SK-N-SH (cell line): ENCODE data around the gene STK39. TPM values are rescaled to one million over a fixed set of nuclear protein-coding genes. Genes with fewer than 3 reads are reported as not detected.

Experiments used
- CTCF ChIA-PET: fragments of 300-600, 350-600 bp; formaldehyde crosslinking; extraction: SDS; loops from one replicate; lab custom pipeline; 2021; lab: Yijun Ruan, JAX
- POLR2A ChIA-PET: fragments of 350-600 bp; sonication (Branson Sonifier 250); formaldehyde crosslinking; extraction: SDS; loops from one replicate; lab custom pipeline; 2020; ENCODE audit warnings: antibody characterized with exemption, inconsistent platforms; lab: Yijun Ruan, JAX
- DNase-seq: peaks from one replicate; pipeline ENCODE4 v3.0.0; 2012
- H2AFZ ChIP-seq: fragments of 200-600 bp; sonication (generic); 2 replicates; pipeline ENCODE4 v1.8.1; 2016; ENCODE audit warnings: antibody characterized with exemption, mild to moderate bottlenecking, low read depth
- H3F3A ChIP-seq: fragments of 200-600 bp; sonication (generic); replicated peaks from 2 replicates; pipeline ENCODE3; 2016; ENCODE audit warnings: antibody characterized with exemption, mild to moderate bottlenecking; ENCODE audit not compliant: insufficient read depth
- H3K27ac ChIP-seq, 2 experiments: fragments of 200-500 bp in 1 of 2; fragments of 200-600 bp in 1 of 2; sonication (Bioruptor generic) in 1 of 2; sonication (generic), shearing (Covaris generic) in 1 of 2; 2 replicates each; pipeline versions ENCODE4 v1.5.1 to v1.6.1; 2014 to 2016; ENCODE audit warnings: low read depth in 2 of 2, inconsistent platforms in 1 of 2, low read length in 1 of 2, mild to moderate bottlenecking in 1 of 2, mixed read lengths in 1 of 2
- H3K27me3 ChIP-seq: fragments of 200-600 bp; sonication (generic), shearing (Covaris generic); 2 replicates; pipeline ENCODE4 v1.6.1; 2016; ENCODE audit warnings: mixed run types; ENCODE audit not compliant: insufficient read depth
- H3K36me3 ChIP-seq, 2 experiments: fragments of 200-500 bp in 1 of 2; fragments of 200-600 bp in 1 of 2; sonication (Bioruptor generic) in 1 of 2; sonication (generic) in 1 of 2; replicated peaks in 1 of 2; 2 replicates each; pipeline versions ENCODE3 to v1.5.1; 2014 to 2016; ENCODE audit warnings: low read length in 1 of 2, mild to moderate bottlenecking in 1 of 2; ENCODE audit not compliant: insufficient read depth in 2 of 2, control insufficient read depth in 1 of 2
- H3K4me1 ChIP-seq, 2 experiments: fragments of 200-500 bp in 1 of 2; fragments of 200-600 bp in 1 of 2; sonication (Bioruptor generic) in 1 of 2; sonication (generic), shearing (Covaris generic) in 1 of 2; 2 replicates each; pipeline versions ENCODE4 v1.5.1 to v1.6.1; 2014 to 2016; ENCODE audit warnings: low read depth in 1 of 2, low read length in 1 of 2, mixed run types in 1 of 2; ENCODE audit not compliant: insufficient read depth in 2 of 2, control insufficient read depth in 1 of 2
- H3K4me2 ChIP-seq: fragments of 200-600 bp; sonication (generic), shearing (Covaris generic); 2 replicates; pipeline ENCODE4 v1.6.1; 2017; ENCODE audit warnings: mixed run types
- H3K4me3 ChIP-seq, 2 experiments: fragments of 200-500 bp in 1 of 2; fragments of 200-600 bp in 1 of 2; sonication (Bioruptor generic) in 1 of 2; sonication (generic), shearing (Covaris generic) in 1 of 2; 2 replicates each; pipeline versions ENCODE4 v1.5.1 to v1.8.1; 2014 to 2016; ENCODE audit warnings: low read depth in 2 of 2, inconsistent platforms in 1 of 2, low read length in 1 of 2, mild to moderate bottlenecking in 1 of 2, mixed read lengths in 1 of 2, moderate library complexity in 1 of 2
- H3K79me2 ChIP-seq: fragments of 200-600 bp; sonication (generic); 2 replicates; pipeline ENCODE4 v1.8.1; 2017; ENCODE audit warnings: mild to moderate bottlenecking; ENCODE audit not compliant: insufficient read depth
- H3K9ac ChIP-seq: fragments of 200-600 bp; sonication (generic); 2 replicates; pipeline ENCODE4 v1.6.1; 2017; ENCODE audit warnings: mixed run types
- H3K9me2 ChIP-seq: fragments of 200-600 bp; sonication (generic); 2 replicates; pipeline ENCODE4 v1.6.1; 2017; ENCODE audit warnings: mixed run types
- H3K9me3 ChIP-seq: fragments of 200-600 bp; sonication (generic); 2 replicates; pipeline ENCODE4 v1.6.1; 2017; ENCODE audit warnings: mixed run types, mild to moderate bottlenecking, moderate library complexity
- H4K20me1 ChIP-seq: fragments of 200-600 bp; sonication (generic); 2 replicates; pipeline ENCODE4 v1.6.1; 2017; ENCODE audit warnings: mild to moderate bottlenecking, mixed run types; ENCODE audit not compliant: insufficient read depth
- CTCF ChIP-seq: fragments of 200-600 bp; sonication (generic); IDR thresholded peaks from 2 replicates; pipeline ENCODE4 v1.6.1; 2017; ENCODE audit warnings: antibody characterized with exemption, mild to moderate bottlenecking, moderate library complexity
- FOSL2 ChIP-seq: IDR thresholded peaks from 2 replicates; pipeline ENCODE4 v1.4.0; 2012; ENCODE audit warnings: low read depth, mild to moderate bottlenecking, moderate library complexity, borderline replicate concordance
- FOXJ3 ChIP-seq: sonication (generic); formaldehyde crosslinking; IDR thresholded peaks from 2 replicates; pipeline ENCODE4 v1.5.1; 2020; ENCODE audit warnings: mild to moderate bottlenecking, missing genetic modification reagents
- GABPA ChIP-seq: IDR thresholded peaks from 2 replicates; pipeline ENCODE4 v1.4.0; 2012; ENCODE audit warnings: low read depth, mild to moderate bottlenecking
- GATA2 ChIP-seq: sonication (generic); formaldehyde crosslinking; IDR thresholded peaks from 2 replicates; pipeline ENCODE4 v1.5.0; 2020; ENCODE audit warnings: mild to moderate bottlenecking, missing genetic modification reagents
- MEF2A ChIP-seq: IDR thresholded peaks from 2 replicates; pipeline ENCODE4 v1.4.0; 2012; ENCODE audit warnings: low read depth, borderline replicate concordance
- NFIC ChIP-seq: IDR thresholded peaks from 2 replicates; pipeline ENCODE4 v1.4.0; 2012; ENCODE audit warnings: borderline replicate concordance
- RCOR1 ChIP-seq: fragments of 150-350 bp; IDR thresholded peaks from 2 replicates; pipeline ENCODE4 v1.6.1; 2017; ENCODE audit warnings: antibody characterized with exemption, low read length
- REST ChIP-seq: IDR thresholded peaks from 2 replicates; pipeline ENCODE4 v1.6.1; 2012; ENCODE audit warnings: mild to moderate bottlenecking, low read depth, low read length, moderate library complexity
- RXRA ChIP-seq: IDR thresholded peaks from 2 replicates; pipeline ENCODE4 v1.4.0; 2012; ENCODE audit warnings: low read depth, mild to moderate bottlenecking, borderline replicate concordance
- SMC3 ChIP-seq: IDR thresholded peaks from 2 replicates; pipeline ENCODE4 v1.6.1; 2012; ENCODE audit warnings: low read depth, low read length, improper control_type of control experiment
- TAF1 ChIP-seq: IDR thresholded peaks from 2 replicates; pipeline ENCODE4 v1.6.1; 2012; ENCODE audit warnings: low read depth, mild to moderate bottlenecking, low read length, moderate library complexity, borderline replicate concordance
- USF2 ChIP-seq: fragments of 150-350 bp; IDR thresholded peaks from 2 replicates; pipeline ENCODE4 v1.6.1; 2017; ENCODE audit warnings: antibody characterized with exemption, low read length, low read depth, borderline replicate concordance
- WGBS: methylation state at CpG from one replicate; pipeline ENCODE4 v1.1.6; 2017; ENCODE audit warnings: low lambda C conversion rate; 5-methylcytosine and 5-hydroxymethylcytosine counted together
- polyA plus RNA-seq, 3 experiments: library from polyadenylated mRNA; depleted of rRNA; stranded (reverse); fragments of >200 nt; gene quantifications; 2 replicates each; pipeline ENCODE4 v1.2.3, GENCODE V29; 2012
- TF ChIP-seq, protein P1 (sequence below): IDR thresholded peaks from 2 replicates; pipeline ENCODE4 v1.4.0; 2012; ENCODE audit warnings: low read depth, borderline replicate concordance
- TF ChIP-seq, protein P2 (sequence below): fragments of 150-350 bp; IDR thresholded peaks from 2 replicates; pipeline ENCODE4 v1.6.1; 2016; ENCODE audit warnings: mild to moderate bottlenecking, low read depth, low read length
- TF ChIP-seq, protein P3 (sequence below): IDR thresholded peaks from 2 replicates; pipeline ENCODE4 v1.4.0; 2012; ENCODE audit warnings: low read depth, borderline replicate concordance

STK39 gene
- polyA plus RNA-seq, 1 of the 3 experiments (the other 2 are of a cell fraction): 9.6 TPM

DNA sequence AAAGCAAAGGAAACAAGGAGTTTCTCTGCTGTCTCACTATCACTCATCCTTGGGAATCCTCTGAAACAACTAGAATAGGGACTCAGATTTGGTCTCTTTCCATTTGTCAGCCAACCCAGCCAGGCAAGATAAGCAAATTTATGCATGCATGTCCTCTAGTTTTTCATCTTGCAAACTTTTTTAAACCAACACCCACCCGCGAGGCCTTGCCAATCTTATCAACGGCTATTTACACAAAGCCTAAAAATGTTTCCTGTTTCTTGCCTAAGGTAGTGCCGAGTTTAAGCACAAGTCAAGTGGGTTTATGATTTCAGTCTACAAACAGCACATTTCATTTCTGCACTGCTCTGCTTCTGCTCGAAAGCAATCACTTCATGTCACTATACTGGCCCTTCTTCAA, 240.9 kb downstream of the STK39 start:
- peaks cover 2 to 8% of the 10 kb centered on the region in 2 experiments for H3K36me3 ChIP-seq
- no peaks in the 10 kb centered on the region for H3F3A ChIP-seq
- ChIA-PET CTCF (no interaction called here), POLR2A (no interaction called here)
- no peak overlapping the region for H2AFZ ChIP-seq
- H3K4me2 ChIP-seq: no peak overlapping the region
- DNase-seq: no peak
- no peaks in the 10 kb centered on the region for H3K79me2 ChIP-seq
- H4K20me1 ChIP-seq: no peaks in the 10 kb centered on the region
- TF ChIP-seq TAF1: no peak
- TF ChIP-seq CTCF: no peak
- TF ChIP-seq, protein P1, sequence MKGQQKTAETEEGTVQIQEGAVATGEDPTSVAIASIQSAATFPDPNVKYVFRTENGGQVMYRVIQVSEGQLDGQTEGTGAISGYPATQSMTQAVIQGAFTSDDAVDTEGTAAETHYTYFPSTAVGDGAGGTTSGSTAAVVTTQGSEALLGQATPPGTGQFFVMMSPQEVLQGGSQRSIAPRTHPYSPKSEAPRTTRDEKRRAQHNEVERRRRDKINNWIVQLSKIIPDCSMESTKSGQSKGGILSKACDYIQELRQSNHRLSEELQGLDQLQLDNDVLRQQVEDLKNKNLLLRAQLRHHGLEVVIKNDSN: no peak
- no peak for TF ChIP-seq GABPA
- TF ChIP-seq, protein P2, sequence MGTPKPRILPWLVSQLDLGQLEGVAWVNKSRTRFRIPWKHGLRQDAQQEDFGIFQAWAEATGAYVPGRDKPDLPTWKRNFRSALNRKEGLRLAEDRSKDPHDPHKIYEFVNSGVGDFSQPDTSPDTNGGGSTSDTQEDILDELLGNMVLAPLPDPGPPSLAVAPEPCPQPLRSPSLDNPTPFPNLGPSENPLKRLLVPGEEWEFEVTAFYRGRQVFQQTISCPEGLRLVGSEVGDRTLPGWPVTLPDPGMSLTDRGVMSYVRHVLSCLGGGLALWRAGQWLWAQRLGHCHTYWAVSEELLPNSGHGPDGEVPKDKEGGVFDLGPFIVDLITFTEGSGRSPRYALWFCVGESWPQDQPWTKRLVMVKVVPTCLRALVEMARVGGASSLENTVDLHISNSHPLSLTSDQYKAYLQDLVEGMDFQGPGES: no peak
- no peak for TF ChIP-seq SMC3
- TF ChIP-seq MEF2A: no peak
- TF ChIP-seq GATA2: no peak
- no peak for TF ChIP-seq RXRA
- no peak for TF ChIP-seq FOXJ3 (CRISPR knock-in tag)
- TF ChIP-seq RCOR1: no peak
- TF ChIP-seq, protein P3, sequence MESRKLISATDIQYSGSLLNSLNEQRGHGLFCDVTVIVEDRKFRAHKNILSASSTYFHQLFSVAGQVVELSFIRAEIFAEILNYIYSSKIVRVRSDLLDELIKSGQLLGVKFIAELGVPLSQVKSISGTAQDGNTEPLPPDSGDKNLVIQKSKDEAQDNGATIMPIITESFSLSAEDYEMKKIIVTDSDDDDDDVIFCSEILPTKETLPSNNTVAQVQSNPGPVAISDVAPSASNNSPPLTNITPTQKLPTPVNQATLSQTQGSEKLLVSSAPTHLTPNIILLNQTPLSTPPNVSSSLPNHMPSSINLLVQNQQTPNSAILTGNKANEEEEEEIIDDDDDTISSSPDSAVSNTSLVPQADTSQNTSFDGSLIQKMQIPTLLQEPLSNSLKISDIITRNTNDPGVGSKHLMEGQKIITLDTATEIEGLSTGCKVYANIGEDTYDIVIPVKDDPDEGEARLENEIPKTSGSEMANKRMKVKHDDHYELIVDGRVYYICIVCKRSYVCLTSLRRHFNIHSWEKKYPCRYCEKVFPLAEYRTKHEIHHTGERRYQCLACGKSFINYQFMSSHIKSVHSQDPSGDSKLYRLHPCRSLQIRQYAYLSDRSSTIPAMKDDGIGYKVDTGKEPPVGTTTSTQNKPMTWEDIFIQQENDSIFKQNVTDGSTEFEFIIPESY: no peak
- no peak for TF ChIP-seq FOSL2
- TF ChIP-seq NFIC: no peak
- no peak for TF ChIP-seq USF2
- no peak for TF ChIP-seq REST
- H3K9me2 ChIP-seq: no peaks in the 10 kb centered on the region
- no peaks in the 10 kb centered on the region for H3K27me3 ChIP-seq
- no peak overlapping the region for H3K27ac ChIP-seq
- no peaks in the 10 kb centered on the region; a peak in 1 of 4 replicates for H3K4me1 ChIP-seq
- WGBS: 96% methylated on average over 5 of the region's 5 CpGs
- no peaks in the 10 kb centered on the region for H3K9me3 ChIP-seq
- no peak overlapping the region for H3K9ac ChIP-seq
- no peak overlapping the region for H3K4me3 ChIP-seq
